Caki2 (cell line): ENCODE data around the gene ANAPC2. TPM values are rescaled to one million over a fixed set of nuclear protein-coding genes. Genes with fewer than 3 reads are reported as not detected.

Source experiments
- DNase-seq: peaks from one replicate; pipeline ENCODE4 v3.0.0-alpha.2; 2015; ENCODE audit warnings: low read depth
- in situ Hi-C: cut with HindIII; loops from 2 replicates; pipeline ENCODE4 v1.10.0; 2016; ENCODE audit warnings: low sequenced_read_pairs, low pct_unique_long_range_greater_than_20kb, mixed read lengths
- total RNA-seq: library from RNA; depleted of rRNA; stranded (reverse); fragments of >200 nt; shearing (Covaris generic); gene quantifications from 2 replicates; pipeline ENCODE4 v1.2.3, GENCODE V29; 2014; ENCODE audit warnings: low replicate concordance

Gene ANAPC2
- total RNA-seq, 1 experiment from 2014 or later, result 38.2 TPM

DNA sequence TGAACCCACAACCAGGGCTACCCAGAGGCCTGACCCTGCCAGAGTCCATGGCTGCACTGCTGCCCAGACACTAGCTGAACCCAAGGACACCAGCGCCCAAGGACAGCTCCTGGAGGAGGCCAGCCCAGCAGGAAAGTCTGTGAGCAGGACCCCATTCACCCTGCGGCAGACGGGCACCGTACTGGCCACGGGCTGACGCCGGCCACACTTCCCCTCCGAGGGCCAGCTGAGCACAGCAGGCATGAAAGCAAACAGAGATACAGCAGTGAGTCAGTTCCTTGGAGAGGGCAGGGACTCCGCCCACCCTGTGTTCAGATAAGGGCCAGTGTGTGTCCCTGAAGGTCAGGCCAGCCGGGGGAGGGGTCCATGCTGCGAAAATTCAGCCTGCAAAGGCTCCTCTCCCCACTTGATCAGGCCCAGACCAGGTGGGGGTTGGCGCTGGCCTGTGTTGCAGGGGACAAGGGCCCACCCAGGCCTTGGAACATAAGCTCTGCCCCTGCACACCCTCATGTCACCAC lies 30.5 kb upstream of the ANAPC2 start:
- DNase-seq, result peak; percentile 73
- in situ Hi-C loops, result no loop called here

DNA sequence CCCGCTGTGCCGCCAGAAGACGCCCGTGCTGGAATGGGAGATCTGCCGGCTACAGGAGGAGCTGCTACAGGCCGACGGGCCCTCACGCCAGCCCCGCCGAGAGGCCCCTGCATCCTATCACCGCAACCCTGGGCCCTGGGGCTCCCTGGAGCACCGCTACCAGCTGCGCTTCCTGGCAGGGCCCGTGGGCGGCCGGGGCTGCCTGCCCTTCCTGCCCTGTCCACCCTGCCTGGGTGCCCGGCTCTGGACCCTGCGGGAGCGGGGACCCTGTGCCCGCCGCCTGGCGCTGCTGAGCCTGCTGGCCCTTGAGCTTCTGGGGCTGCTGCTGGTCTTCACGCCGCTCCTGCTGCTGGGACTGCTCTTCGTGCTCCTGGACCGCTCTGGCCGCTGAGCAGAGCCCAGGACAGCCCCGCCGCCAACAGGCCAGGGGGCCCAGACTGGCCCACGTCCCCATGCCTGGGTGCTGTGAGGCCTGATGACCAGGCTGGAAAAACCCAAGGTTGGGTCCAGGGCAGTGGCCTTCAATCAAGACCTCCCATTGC lies 29.9 kb upstream of the ANAPC2 start:
- in situ Hi-C loops, result no loop called here
- no peak for DNase-seq

DNA sequence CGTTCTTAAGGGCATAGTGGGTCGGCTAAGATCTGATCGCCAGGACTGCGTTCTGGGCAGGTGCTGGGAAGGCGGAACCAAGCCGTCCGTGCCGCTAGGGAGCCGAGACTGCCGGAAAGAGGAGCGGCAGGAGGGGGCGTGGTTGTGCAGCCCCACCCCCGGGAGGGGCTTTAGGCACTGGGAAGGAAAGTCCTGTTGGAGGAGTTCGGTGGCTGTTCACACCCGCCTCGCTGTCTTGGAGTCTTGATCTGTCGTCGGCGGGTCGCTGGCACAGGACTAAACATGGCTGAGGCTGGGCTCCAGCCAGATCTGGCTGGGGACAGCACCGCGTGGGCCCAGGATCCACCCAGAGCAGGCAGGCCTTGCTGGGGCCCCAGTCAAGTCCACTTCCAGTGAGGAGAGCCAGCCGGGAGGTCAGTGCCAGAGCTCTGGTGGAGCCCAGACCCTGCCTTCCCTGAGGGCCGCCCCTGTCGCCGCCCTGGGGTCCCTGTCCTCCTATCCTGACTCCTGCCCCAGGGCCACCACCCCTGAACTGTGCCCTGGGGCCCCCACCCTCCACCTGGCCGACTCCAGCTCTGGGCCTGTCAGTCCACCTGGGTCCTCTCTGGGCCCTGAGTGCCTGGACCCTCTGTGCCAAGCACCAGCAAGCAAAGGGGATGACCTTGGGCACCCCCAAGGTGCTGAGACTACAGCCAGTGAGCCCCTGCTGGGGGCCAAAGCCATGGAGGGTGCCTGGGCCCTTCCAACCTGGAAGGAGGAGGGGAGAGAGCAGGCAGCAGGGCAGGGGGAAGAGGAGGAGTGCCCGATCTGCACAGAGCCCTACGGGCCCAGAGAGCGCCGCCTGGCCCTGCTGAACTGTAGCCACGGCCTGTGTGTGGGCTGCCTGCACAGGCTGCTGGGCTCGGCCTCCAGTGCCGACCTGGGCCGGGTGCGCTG lies 29.2 kb upstream of the ANAPC2 start:
- DNase-seq, result peak; percentile 85
- in situ Hi-C loops, result no loop called here

DNA sequence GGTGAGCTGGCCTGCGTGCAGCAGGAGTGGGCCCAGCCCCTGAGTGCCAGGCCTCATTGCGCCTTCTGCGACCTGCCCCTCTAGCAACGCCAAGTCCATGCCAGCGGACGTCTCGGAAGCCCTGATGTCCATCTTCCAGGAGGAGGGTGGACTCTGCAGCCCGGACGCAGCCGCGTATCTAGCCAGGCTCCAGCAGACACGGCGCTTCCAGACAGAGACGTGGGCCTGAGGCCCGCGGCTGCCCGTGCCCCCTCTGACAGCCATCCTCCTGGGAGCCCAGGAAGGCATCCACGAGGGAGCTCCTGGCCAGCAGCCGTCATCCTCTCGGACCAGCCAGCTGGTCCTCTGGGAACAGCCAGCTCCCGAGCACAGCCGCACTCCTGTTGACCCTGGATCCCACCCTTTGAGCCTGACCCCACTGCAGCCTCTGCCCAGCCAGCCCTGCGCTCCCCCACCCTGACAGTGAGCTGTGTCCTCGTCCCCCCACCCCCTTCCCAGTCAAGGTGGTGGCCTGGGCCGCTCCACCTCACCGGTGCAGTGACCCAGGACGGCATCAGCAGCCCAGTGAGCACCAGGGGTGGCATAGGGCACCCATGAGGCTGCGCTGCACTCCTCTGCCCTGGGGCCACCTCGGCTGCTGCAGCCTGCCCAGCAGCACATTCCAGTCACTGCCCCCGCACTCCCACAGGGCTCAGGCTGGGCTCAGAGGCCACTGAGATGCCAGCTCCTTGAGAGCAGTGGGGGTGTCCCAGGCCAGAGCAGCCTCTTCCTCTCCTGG lies 28.0 kb upstream of the ANAPC2 start:
- in situ Hi-C loops, result no loop called here
- no peak for DNase-seq

DNA sequence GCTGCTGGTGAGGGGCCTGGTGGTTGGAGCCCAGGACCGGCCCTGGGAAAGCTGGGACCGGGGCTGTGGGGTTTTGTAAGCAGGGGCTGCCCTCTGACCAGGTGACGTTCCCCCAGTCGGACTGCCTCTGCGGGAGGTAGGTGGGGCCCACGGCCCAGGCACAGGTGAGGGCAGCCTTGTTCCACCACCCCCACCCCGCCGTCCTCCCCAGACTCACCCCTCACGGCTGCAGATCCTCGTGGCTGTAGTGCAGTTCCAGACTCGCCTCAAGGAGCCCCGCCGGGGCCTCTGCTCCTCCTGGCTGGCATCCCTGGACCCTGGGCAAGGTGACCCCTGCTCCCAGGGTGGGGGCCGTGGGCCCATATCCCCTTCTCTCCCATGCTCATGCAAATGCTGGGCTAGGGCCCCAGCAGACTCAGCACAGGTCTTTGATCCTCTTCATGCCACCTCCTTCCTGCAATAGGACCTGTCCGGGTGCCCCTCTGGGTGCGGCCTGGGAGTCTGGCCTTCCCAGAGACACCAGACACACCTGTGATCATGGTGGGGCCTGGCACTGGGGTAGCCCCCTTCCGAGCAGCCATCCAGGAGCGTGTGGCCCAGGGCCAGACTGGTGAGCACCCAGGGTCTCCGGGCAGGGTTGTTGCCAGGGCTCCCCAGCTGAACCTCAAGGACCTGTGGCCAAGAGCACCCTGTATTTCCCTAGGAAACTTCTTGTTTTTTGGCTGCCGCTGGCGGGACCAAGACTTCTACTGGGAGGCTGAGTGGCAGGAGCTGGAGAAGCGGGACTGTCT lies 27.0 kb upstream of the ANAPC2 start:
- in situ Hi-C loops, result no loop called here

DNA sequence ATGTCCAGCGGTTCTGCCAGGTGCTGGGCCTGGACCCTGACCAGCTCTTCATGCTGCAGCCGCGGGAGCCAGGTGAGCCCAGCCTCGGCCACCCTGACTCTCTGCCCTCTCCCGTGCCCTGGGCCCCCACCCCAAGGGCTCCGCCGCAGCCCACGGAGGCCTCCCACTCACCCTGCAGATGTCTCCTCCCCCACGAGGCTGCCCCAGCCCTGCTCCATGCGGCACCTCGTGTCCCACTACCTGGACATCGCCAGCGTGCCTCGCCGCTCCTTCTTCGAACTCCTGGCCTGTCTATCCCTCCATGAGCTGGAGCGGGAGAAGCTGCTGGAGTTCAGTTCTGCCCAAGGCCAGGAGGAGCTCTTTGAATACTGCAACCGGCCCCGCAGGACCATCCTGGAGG lies 26.3 kb upstream of the ANAPC2 start:
- DNase-seq, result no peak
- in situ Hi-C loops, result no loop called here

More for the DNA sequence above, 27.0 kb upstream of the ANAPC2 start:
- no peak for DNase-seq

DNA sequence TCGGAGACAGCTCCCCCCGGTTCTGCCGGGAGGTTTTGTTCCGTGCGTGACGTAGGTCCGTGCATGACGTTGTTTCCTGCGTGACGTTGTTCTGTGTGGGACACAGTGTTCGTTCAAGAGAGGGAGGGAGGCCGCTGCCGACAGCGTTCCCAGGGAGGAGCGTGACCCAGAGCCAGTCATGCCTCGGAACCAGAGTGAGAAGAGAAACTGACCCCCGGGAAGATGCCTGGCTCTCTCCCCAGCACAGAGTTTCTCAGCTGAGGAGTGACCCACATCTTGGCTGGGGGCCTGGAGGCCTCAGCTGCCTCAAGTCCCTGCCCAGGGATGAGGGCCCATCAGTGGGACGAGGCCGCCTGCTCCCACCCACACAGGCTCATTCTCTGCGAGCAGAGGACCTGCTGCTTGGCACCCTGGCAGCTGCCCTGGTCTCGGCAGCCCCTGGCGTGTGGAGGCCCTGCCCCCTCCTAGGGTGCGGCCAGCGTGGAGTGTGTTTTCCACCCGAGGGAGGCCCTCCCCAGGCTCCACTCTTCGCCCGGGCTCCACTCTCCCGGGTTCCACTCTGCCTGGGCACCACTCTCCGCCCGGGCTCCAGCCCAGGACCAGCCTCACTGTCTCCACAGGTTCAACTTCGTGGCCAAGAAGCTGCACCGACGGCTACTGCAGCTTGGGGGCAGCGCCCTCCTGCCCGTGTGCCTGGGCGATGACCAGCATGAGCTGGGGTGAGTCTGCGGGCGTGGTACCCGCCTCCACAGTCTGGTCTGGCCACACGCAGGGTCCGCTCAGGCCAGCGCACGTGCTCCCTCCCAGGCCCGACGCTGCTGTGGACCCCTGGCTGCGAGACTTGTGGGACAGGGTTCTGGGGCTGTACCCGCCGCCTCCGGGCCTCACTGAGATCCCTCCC lies 25.1 kb upstream of the ANAPC2 start:
- no peak for DNase-seq
- in situ Hi-C loops, result no loop called here

DNA sequence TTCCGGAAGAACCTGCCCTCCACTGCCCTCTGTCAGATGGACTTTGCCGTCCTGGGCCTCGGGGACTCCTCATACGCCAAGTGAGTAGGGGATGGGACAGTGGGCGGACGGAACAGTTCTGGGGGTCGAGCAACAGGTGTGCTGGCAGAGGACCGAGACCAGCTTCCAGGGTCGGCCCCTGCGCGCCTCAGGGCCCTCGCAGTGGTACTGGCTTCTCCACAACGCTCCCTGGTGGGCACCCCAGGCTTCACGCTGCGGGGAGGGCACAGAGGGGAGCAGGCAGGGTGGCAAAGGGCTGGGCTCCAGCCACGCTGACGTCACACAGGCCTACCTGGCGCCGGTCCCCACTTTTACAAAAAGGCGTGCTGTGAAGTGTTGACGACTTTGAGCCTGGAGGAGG lies 24.2 kb upstream of the ANAPC2 start:
- in situ Hi-C loops, result no loop called here
- DNase-seq, result no peak

DNA sequence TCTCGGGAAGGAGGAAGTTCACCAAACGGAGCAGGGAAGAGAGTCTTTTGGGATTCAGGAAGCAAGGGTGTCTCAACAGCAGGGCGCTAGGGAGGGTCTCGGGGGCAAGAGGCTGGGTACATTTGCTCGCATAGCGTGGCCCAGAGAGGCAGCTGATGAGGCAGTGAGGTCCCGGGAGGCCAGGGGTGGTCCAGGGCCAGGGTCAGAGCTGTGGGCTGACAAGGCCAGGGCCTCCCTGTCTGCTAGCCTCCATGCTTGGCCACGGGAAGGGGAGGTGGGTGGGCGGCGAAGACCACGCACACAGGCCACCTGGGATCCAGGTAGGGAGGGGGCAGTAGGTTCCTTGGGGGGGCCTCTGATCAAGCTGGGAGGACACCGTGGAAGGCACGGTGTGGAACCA lies 23.2 kb upstream of the ANAPC2 start:
- no peak for DNase-seq
- in situ Hi-C loops, result no loop called here

DNA sequence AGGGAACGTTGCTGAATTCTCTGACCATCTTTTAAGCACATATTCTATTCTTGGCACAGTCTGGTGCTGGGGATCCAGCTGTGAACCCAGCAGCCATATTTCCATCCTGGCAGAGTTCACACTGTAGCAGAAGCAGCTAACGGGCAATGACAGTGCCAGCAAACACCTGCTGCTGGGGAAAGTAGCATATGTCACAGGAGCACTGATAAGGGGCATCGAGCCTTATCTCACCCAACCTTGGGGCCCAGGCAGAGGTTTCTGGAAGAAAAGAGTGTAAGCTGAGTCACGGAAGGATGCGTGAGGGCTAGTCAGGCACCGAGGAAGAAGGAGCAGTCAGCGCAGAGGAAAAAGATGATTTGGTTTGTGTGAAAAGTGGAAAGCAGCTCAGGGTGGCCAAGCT lies 18.2 kb upstream of the ANAPC2 start:
- in situ Hi-C loops, result no loop called here
- no peak for DNase-seq

DNA sequence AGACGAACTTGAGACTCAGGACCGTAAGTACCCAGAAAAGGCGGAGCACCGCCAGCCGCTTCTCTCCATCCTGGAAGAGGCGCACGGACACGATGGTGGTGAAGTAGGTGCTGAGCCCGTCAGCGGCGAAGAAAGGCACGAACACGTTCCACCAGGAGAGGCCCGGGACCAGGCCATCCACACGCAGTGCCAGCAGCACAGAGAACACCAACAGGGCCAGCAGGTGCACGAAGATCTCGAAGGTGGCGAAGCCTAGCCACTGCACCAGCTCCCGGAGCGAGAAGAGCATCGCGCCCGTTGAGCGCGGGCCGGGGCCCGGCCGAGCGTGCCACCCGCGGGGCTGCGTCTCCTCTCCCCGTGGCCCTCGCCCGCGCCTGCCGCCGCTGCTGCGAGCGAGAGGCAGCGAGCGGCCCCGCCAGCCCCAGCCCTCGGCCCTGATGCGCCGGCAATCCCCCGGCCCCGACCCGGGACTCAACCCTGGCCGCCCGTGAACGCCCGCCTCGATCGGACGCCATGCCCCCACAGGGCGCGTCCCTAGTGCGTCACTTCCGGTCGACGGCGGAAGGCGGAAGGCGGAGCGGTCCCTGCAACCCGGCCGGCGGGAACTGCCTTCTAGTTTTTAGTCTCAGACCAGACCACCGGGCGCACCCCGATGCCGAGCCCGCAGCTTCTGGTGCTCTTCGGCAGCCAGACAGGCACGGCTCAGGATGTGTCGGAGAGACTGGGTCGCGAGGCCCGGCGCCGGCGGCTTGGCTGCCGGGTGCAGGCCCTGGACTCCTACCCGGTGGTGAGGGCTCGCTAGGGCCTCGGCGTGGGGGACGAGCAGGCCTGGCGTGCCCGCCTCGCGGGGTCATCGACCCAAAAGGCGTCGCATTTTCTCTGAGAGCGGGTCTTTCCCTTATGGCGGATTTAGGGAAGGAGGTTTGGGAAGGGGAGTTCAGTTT lies 17.0 kb upstream of the ANAPC2 start, which contains the start of the genes NDOR1 and TMEM203:
NDOR1 (plus strand) TSS at position 575 of the 944 bp plus-strand sequence; CDS start at position 653, 78 bp downstream.
TMEM203 (minus strand) TSS at position 523 of the 944 bp plus-strand sequence; CDS start at position 289, 234 bp downstream.
- DNase-seq, result peak; percentile 66
- in situ Hi-C loops, result no loop called here

DNA sequence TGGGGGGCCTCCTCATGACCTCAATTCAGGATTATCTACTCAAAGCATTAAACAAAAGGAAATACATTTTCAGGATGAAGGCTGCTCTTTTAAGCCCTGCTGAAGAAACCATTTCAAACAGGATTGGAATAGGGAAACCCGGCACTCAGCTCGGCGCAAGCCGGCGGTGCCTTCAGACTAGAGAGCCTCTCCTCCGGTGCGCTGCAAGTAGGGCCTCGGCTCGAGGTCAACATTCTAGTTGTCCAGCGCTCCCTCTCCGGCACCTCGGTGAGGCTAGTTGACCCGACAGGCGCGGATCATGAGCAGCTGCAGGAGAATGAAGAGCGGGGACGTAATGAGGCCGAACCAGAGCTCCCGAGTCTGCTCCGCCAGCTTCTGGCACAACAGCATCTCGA lies 16.4 kb upstream of the ANAPC2 start:
- no peak for DNase-seq
- in situ Hi-C loops, result no loop called here

DNA sequence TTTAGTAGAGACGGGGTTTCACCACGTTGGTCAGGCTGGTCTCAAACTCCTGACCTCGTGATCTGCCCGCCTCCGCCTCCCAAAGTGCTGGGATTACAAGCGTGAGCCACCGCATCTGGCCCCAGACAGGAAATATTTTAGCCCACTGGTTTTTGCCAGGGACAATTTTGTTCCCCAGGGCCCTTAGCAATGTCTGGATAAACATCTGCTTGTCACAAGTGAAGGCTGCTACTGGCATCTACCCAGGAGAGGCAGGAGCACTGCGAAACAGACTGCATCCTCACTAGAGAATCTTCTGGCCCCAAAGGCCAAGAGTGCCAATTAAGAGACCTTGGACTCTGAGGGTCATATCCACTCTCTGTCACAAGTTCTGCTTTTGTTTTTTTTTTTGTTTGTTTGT lies 14.6 kb upstream of the ANAPC2 start:
- in situ Hi-C loops, result no loop called here
- no peak for DNase-seq

DNA sequence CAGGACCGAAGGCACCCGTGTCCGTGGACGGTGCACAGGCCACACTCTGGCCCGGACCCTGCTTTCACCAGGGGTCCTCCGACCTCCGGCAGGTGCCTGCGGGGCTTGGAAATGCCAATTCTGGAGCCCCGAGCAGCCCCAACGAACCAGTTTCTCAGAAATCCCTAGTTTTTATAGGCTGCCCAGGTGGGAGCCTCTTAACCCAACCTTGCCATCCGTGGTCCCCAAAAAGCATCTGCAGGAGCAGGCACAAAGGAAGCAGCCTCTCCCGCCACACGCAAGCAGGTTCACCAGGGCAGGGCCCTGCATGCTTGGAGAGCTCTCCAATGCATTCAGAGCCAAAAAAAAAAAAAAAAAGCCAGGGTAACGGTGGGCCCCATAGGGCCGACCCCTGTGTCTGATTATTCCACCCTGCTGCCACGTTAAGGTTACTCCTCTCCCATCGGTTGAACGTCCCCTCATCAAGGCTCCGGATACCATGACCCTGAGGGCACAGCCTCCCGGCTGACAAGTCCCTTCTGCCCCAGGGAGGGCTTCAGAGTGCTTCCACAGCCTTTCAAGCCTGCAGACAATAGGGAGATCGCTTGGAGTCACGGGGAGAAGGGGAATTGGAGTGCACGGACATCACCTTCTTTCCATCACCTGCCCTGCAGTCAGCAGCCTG lies 13.0 kb upstream of the ANAPC2 start:
- in situ Hi-C loops, result no loop called here
- DNase-seq, result no peak

DNA sequence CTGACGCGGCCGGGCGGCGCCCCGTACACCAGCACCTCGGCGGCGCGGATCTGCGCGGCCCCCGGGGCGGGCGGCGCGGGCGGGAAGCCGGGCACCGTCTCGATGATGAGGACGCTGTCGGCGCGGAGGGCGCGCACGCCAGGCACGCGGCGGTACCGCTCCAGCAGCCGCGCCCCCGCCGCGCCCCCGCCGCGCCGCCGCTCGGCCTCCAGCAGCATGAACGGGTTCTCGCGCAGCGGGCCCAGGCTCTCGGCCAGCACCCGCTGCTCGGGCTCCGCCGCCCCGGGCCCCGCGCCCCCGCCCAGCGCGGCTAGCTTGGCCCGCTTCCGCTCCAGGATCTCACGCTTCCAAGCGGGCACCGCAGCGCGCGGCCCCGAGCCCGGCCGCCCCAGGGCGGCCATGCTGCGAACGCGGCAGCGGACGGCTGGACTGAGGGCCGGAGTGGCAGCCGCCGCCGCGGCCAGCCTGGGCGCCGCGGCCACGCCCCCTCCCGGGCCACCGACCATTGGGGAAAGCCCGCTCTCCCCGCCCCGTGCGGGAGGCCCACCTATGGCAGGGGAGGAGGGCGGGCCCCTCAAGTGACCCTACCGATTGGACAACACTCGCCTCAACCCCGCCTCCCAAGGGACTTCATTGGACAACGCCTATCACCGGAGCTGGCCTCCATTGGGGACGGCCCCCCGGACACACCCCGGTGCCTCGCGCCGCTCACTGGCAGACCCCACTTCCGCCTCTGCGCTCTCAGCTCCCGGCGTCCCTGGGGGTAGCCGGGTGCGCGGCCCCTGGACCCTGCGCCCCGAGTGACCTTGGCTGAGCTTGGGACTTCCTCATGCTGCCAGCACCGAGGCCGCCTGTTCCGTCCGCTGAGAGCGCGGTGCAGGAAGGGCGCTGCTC lies 12.2 kb upstream of the ANAPC2 start, which contains the start of gene TPRN:
TPRN (minus strand) TSS at position 431 of the 894 bp plus-strand sequence; CDS start at position 401, 30 bp downstream.
- peak; percentile 99 for DNase-seq
- in situ Hi-C loops, result no loop called here
